H9 (cell line): ENCODE results near the gene MTA3. TPM values are rescaled to one million over a fixed set of nuclear protein-coding genes. Genes with fewer than 3 reads are reported as not detected.
A peak's percentile ranks its signal among the peaks of the same experiment; 100 is the strongest.

ENCODE experiments used
- DNase-seq: peaks from one replicate; pipeline ENCODE4 v3.0.0-alpha.2; 2017
- H2AFZ ChIP-seq: one replicate; pipeline ENCODE4 v1.6.1; 2013; ENCODE audit warnings: mild to moderate bottlenecking, low read length, control low read depth, moderate library complexity
- H2AK5ac ChIP-seq: 2 replicates; pipeline ENCODE4 v1.6.1; 2013; ENCODE audit warnings: low read length, control low read depth, mixed read lengths; ENCODE audit not compliant: insufficient read length
- H2BK120ac ChIP-seq: one replicate; pipeline ENCODE4 v1.6.1; 2013; ENCODE audit warnings: low read depth, mild to moderate bottlenecking, low read length, control low read depth, inconsistent platforms; ENCODE audit not compliant: poor library complexity, severe bottlenecking
- H2BK12ac ChIP-seq: 2 replicates; pipeline ENCODE4 v1.6.1; 2013; ENCODE audit warnings: low read length, control low read depth, mixed read lengths, low read depth; ENCODE audit not compliant: insufficient read length
- H2BK15ac ChIP-seq: 2 replicates; pipeline ENCODE4 v1.6.1; 2013; ENCODE audit warnings: low read depth, low read length, control low read depth
- H2BK20ac ChIP-seq: one replicate; pipeline ENCODE4 v1.6.1; 2013; ENCODE audit warnings: low read depth, mild to moderate bottlenecking, low read length, control low read depth, inconsistent platforms; ENCODE audit not compliant: poor library complexity, severe bottlenecking
- H2BK5ac ChIP-seq: 2 replicates; pipeline ENCODE4 v1.6.1; 2013; ENCODE audit warnings: low read length, control low read depth, mixed read lengths; ENCODE audit not compliant: insufficient read length
- H3K14ac ChIP-seq: 2 replicates; pipeline ENCODE4 v1.6.1; 2013; ENCODE audit warnings: low read length, control low read depth; ENCODE audit not compliant: insufficient read depth
- H3K18ac ChIP-seq: 2 replicates; pipeline ENCODE4 v1.6.1; 2013; ENCODE audit warnings: low read depth, mild to moderate bottlenecking, mixed read lengths, low read length, control low read depth; ENCODE audit not compliant: insufficient read length
- H3K23ac ChIP-seq: 2 replicates; pipeline ENCODE4 v1.6.1; 2013; ENCODE audit warnings: low read length, control low read depth, mixed read lengths, low read depth; ENCODE audit not compliant: insufficient read length
- H3K23me2 ChIP-seq: 2 replicates; pipeline ENCODE4 v1.6.1; 2013; ENCODE audit warnings: low read depth, mild to moderate bottlenecking, mixed read lengths, low read length, control low read depth; ENCODE audit not compliant: insufficient read length, poor library complexity, severe bottlenecking
- H3K27ac ChIP-seq: 2 replicates; pipeline ENCODE4 v1.5.1; 2013; ENCODE audit warnings: low read length, control low read depth, mixed read lengths, low read depth; ENCODE audit not compliant: insufficient read length
- H3K27me3 ChIP-seq: 2 replicates; pipeline ENCODE4 v1.6.1; 2013; ENCODE audit warnings: low read length, control low read depth, inconsistent platforms; ENCODE audit not compliant: insufficient read depth
- H3K4ac ChIP-seq: 2 replicates; pipeline ENCODE4 v1.6.1; 2013; ENCODE audit warnings: low read depth, mild to moderate bottlenecking, control low read depth, inconsistent platforms, low read length, moderate library complexity
- H3K4me1 ChIP-seq: 2 replicates; pipeline ENCODE4 v1.6.1; 2013; ENCODE audit warnings: low read length, control low read depth, inconsistent platforms; ENCODE audit not compliant: insufficient read depth
- H3K4me2 ChIP-seq: 2 replicates; pipeline ENCODE4 v1.6.1; 2013; ENCODE audit warnings: low read length, control low read depth, mixed read lengths; ENCODE audit not compliant: insufficient read length, insufficient read depth
- H3K56ac ChIP-seq: 2 replicates; pipeline ENCODE4 v1.6.1; 2013; ENCODE audit warnings: low read depth, mild to moderate bottlenecking, mixed read lengths, low read length, control low read depth; ENCODE audit not compliant: insufficient read length
- H3K79me1 ChIP-seq: 2 replicates; pipeline ENCODE4 v1.6.1; 2013; ENCODE audit warnings: low read depth, mild to moderate bottlenecking, moderate library complexity, low read length, control low read depth, inconsistent platforms; ENCODE audit not compliant: insufficient read depth, poor library complexity, severe bottlenecking
- H3K79me2 ChIP-seq: 2 replicates; pipeline ENCODE4 v1.6.1; 2013; ENCODE audit warnings: low read length, control low read depth, inconsistent platforms; ENCODE audit not compliant: insufficient read depth
- H3K9ac ChIP-seq: 2 replicates; pipeline ENCODE4 v1.6.1; 2013; ENCODE audit warnings: low read length, control low read depth, mixed read lengths; ENCODE audit not compliant: insufficient read length; ENCODE audit errors: extremely low read depth
- H3K9me3 ChIP-seq: one replicate; pipeline ENCODE4 v1.6.1; 2013; ENCODE audit warnings: low read depth, low read length, inconsistent platforms; ENCODE audit not compliant: control insufficient read depth
- H3T11ph ChIP-seq: one replicate; pipeline ENCODE4 v1.6.1; 2013; ENCODE audit warnings: mild to moderate bottlenecking, low read length, control low read depth, inconsistent platforms
- H4K20me1 ChIP-seq: one replicate; pipeline ENCODE4 v1.6.1; 2013; ENCODE audit not compliant: control insufficient read depth, insufficient read length, insufficient read depth
- H4K5ac ChIP-seq: 2 replicates; pipeline ENCODE4 v1.6.1; 2013; ENCODE audit warnings: low read depth, mild to moderate bottlenecking, mixed read lengths, low read length, control low read depth; ENCODE audit not compliant: insufficient read length
- H4K8ac ChIP-seq: replicated peaks from 2 replicates; pipeline ENCODE4 v1.6.1; 2013; ENCODE audit warnings: low read length, control low read depth, mixed read lengths, low read depth; ENCODE audit not compliant: insufficient read length
- H4K91ac ChIP-seq: 2 replicates; pipeline ENCODE4 v1.6.1; 2013; ENCODE audit warnings: low read depth, mild to moderate bottlenecking, moderate library complexity, mixed read lengths, low read length, control low read depth; ENCODE audit not compliant: insufficient read length
- H3K27ac Mint-ChIP-seq, 3 experiments: 2 replicates in 2 of 3; 3 replicates in 1 of 3; pipeline ENCODE4 v1.8.0; 2020 to 2021; ENCODE audit warnings: mixed read lengths in 3 of 3, mild to moderate bottlenecking in 1 of 3, moderate library complexity in 1 of 3
- H3K27me3 Mint-ChIP-seq: 2 replicates; pipeline ENCODE4 v1.8.0; 2021; ENCODE audit warnings: low read depth, mild to moderate bottlenecking, moderate library complexity, mixed read lengths
- H3K36me3 Mint-ChIP-seq, 3 experiments: 2 replicates in 2 of 3; 3 replicates in 1 of 3; pipeline ENCODE4 v1.8.0; 2020 to 2021; ENCODE audit warnings: low read depth in 3 of 3, mixed read lengths in 3 of 3; ENCODE audit not compliant: insufficient read depth in 1 of 3
- H3K4me1 Mint-ChIP-seq, 2 experiments: 2 replicates each; pipeline ENCODE4 v1.8.0; 2020; ENCODE audit warnings: mixed read lengths in 2 of 2
- H3K4me3 Mint-ChIP-seq, 2 experiments: 2 replicates in 1 of 2; 3 replicates in 1 of 2; pipeline ENCODE4 v1.8.0; 2020 to 2021; ENCODE audit warnings: mild to moderate bottlenecking in 2 of 2, mixed read lengths in 2 of 2, moderate library complexity in 1 of 2
- H3K9me3 Mint-ChIP-seq, 2 experiments: 2 replicates in 1 of 2; 3 replicates in 1 of 2; pipeline ENCODE4 v1.8.0; 2020; ENCODE audit warnings: mild to moderate bottlenecking in 2 of 2, mixed read lengths in 2 of 2, moderate library complexity in 1 of 2
- CTCF ChIP-seq: fragments of 200-600 bp; sonication (generic); conservative IDR thresholded peaks from 3 replicates; pipeline ENCODE4 v1.8.0; 2021; ENCODE audit warnings: antibody characterized with exemption, mild to moderate bottlenecking
- WGBS: extraction: QIAGEN DNeasy Blood & Tissue Kit; methylation state at CpG from one replicate; pipeline ENCODE4 v1.1.7; 2013; ENCODE audit warnings: missing lambda C conversion rate, low lambda C conversion rate, mixed read lengths; ENCODE audit not compliant: insufficient read length; ENCODE audit errors: extremely low coverage; 5-methylcytosine and 5-hydroxymethylcytosine counted together
- total RNA-seq: library from RNA; stranded (reverse); gene quantifications from 2 replicates; pipeline ENCODE4 v1.2.1, GENCODE V29; 2021

MTA3 gene
- total RNA-seq, 1 experiment from 2014 or later: 253 TPM

GRCh38 chr2:42575458-42576064, 7.1 kb downstream of the MTA3 start:
- no peak overlapping the region for H2BK120ac ChIP-seq
- no peak overlapping the region for H3K4me2 ChIP-seq
- no peak for TF ChIP-seq CTCF
- H3K23me2 ChIP-seq: no peaks in the 10 kb centered on the region
- H3K79me2 ChIP-seq: peaks cover 22% of the 10 kb centered on the region; the same call in 1 of the 2 replicates
- H3K4ac ChIP-seq: no peak overlapping the region
- H4K8ac ChIP-seq: no peak overlapping the region
- H4K5ac ChIP-seq: no peak overlapping the region
- H2BK20ac ChIP-seq: no peak overlapping the region
- H2BK12ac ChIP-seq: no peak overlapping the region
- no peak overlapping the region for H3K27ac ChIP-seq
- no peaks in the 10 kb centered on the region for H3K27me3 ChIP-seq
- H3K4me1 ChIP-seq: no peaks in the 10 kb centered on the region
- Mint-ChIP-seq H3K27me3 (no peaks in the 10 kb centered on the region), H3K9me3 (no peaks in the 10 kb centered on the region), H3K4me3 (no peak overlapping the region), H3K27ac (peak overlapping the region in 2 of 3 experiments; percentile 10 to 74; a peak in 3 of 7 replicates), H3K4me1 (peaks cover 16 to 47% of the 10 kb centered on the region in 2 experiments), H3K36me3 (peaks cover 64 to 93% (median 93%) of the 10 kb centered on the region in 3 experiments)
- no peak for DNase-seq
- H3K18ac ChIP-seq: no peak overlapping the region
- H3K56ac ChIP-seq: no peak overlapping the region
- no peaks in the 10 kb centered on the region for H3K9me3 ChIP-seq
- no peaks in the 10 kb centered on the region for H4K20me1 ChIP-seq
- H3K79me1 ChIP-seq: peaks cover 8% of the 10 kb centered on the region
- H3T11ph ChIP-seq: no peak overlapping the region
- WGBS: no CpG with 5 or more reads among the region's 3 CpGs
- H3K9ac ChIP-seq: no peak overlapping the region
- no peak overlapping the region for H4K91ac ChIP-seq
- H2AFZ ChIP-seq: no peak overlapping the region
- H3K14ac ChIP-seq: no peak overlapping the region
- no peak overlapping the region for H2AK5ac ChIP-seq
- no peak overlapping the region for H2BK5ac ChIP-seq
- no peak overlapping the region for H3K23ac ChIP-seq
- no peak overlapping the region for H2BK15ac ChIP-seq
